Measurements from ENCODE around the gene ACO1.

The ACO1 gene

GRCh38 chr9:32422237-32422806 is 37.9 kb downstream of the ACO1 start:
- no peak for DNase-seq

- DNase-seq, result no peak
These were observed 38.9 kb downstream of the ACO1 start for GRCh38 chr9:32423371-32423770.

GRCh38 chr9:32424616-32425015 is 40.2 kb downstream of the ACO1 start:
- no peak for DNase-seq

- DNase-seq, result no peak
These were observed 42.0 kb downstream of the ACO1 start for GRCh38 chr9:32426278-32426939.

- no peak for DNase-seq
These were observed 42.8 kb downstream of the ACO1 start for GRCh38 chr9:32427111-32427873.

- no peak for DNase-seq
These were observed 46.3 kb downstream of the ACO1 start for GRCh38 chr9:32430720-32431119.

- no peak for DNase-seq
These were observed 46.8 kb downstream of the ACO1 start for GRCh38 chr9:32431196-32431595.

GRCh38 chr9:32431940-32432555 is 47.6 kb downstream of the ACO1 start:
- DNase-seq, result peak; percentile 16

- DNase-seq, result no peak
These were observed 50.4 kb downstream of the ACO1 start for GRCh38 chr9:32434892-32435291.

GRCh38 chr9:32441678-32442077 is 57.2 kb downstream of the ACO1 start:
- DNase-seq, result no peak

- DNase-seq, result no peak
These were observed 58.0 kb downstream of the ACO1 start for GRCh38 chr9:32442433-32442832.

GRCh38 chr9:32449969-32450368 is 65.5 kb downstream of the ACO1 start:
- DNase-seq, result no peak

- no peak for DNase-seq
These were observed 69.8 kb downstream of the ACO1 start for GRCh38 chr9:32454280-32454679.

- no peak for DNase-seq
These were observed 71.3 kb downstream of the ACO1 start for GRCh38 chr9:32455738-32456137.

GRCh38 chr9:32456564-32456963 is 72.1 kb downstream of the ACO1 start:
- no peak for DNase-seq

GRCh38 chr9:32463500-32464293 is 79.3 kb downstream of the ACO1 start:
- no peak for DNase-seq

GRCh38 chr9:32468740-32469139 is 84.3 kb downstream of the ACO1 start:
- no peak for DNase-seq

GRCh38 chr9:32472344-32472743 is 87.9 kb downstream of the ACO1 start:
- no peak for DNase-seq

GRCh38 chr9:32483343-32483742 is 98.9 kb downstream of the ACO1 start:
- DNase-seq, result no peak

GRCh38 chr9:32486839-32487562 is 102.6 kb downstream of the ACO1 start:
- no peak for DNase-seq

- no peak for DNase-seq
These were observed 103.5 kb downstream of the ACO1 start for GRCh38 chr9:32487981-32488380.

- no peak for DNase-seq
These were observed 106.2 kb downstream of the ACO1 start for GRCh38 chr9:32490601-32491000.
